ENCODE results near the gene EFHD2.

DNA sequence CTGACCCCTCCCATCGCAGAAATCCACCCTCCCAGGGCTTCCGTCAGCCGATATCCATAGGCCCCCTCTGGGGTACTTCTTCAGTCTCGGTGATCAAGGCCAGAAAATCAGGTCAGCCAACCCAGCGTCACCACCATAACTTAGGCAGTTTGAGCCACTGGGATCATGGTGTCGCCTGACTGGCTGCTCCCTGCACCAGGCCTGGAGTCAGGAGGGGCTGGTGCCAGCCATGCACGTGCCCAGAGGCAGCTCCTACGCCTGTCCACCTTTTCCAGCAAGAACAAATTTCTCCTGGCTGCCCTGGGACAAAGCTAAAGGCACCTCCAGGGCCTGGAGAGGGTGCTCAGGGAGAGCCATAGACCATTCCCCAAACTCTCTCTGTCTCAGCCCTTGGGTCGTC is 23.8 kb downstream of the EFHD2 start:
- TF ChIP-seq, protein P1, sequence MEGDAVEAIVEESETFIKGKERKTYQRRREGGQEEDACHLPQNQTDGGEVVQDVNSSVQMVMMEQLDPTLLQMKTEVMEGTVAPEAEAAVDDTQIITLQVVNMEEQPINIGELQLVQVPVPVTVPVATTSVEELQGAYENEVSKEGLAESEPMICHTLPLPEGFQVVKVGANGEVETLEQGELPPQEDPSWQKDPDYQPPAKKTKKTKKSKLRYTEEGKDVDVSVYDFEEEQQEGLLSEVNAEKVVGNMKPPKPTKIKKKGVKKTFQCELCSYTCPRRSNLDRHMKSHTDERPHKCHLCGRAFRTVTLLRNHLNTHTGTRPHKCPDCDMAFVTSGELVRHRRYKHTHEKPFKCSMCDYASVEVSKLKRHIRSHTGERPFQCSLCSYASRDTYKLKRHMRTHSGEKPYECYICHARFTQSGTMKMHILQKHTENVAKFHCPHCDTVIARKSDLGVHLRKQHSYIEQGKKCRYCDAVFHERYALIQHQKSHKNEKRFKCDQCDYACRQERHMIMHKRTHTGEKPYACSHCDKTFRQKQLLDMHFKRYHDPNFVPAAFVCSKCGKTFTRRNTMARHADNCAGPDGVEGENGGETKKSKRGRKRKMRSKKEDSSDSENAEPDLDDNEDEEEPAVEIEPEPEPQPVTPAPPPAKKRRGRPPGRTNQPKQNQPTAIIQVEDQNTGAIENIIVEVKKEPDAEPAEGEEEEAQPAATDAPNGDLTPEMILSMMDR (IDR thresholded peaks at IDR 0.05) = no peak
- TF ChIP-seq POLR2A (IDR thresholded peaks at IDR 0.05) = no peak

Measured in body of pancreas (tissue), 4 donors.